Panc1 (cell line): ENCODE measurements around the gene GPATCH8. TPM values are rescaled to one million over a fixed set of nuclear protein-coding genes. Genes with fewer than 3 reads are reported as not detected.

Source experiments
- ATAC-seq: fragments of 200-7000 bp; cut with Tn5 transposase; 2 replicates; pipeline ENCODE4 v1.9.1; 2020; ENCODE audit warnings: mild to moderate bottlenecking, moderate library complexity
- BruUV-seq: library from RNA; stranded (reverse); fragments of 400-500 nt; replicated peaks from 2 replicates; lab custom pipeline; 2021; lab: Mats Ljungman, UMichigan
- CTCF ChIA-PET: fragments of 300-600 bp; sonication (Branson Sonifier 250); formaldehyde crosslinking; loops from one replicate; lab custom pipeline; 2022; ENCODE audit warnings: antibody characterized with exemption; lab: Charles Lee
- POLR2A ChIA-PET: fragments of 300-600 bp; sonication (Branson Sonifier 250); formaldehyde crosslinking; loops from one replicate; lab custom pipeline; 2022; ENCODE audit warnings: antibody characterized with exemption; lab: Charles Lee
- DNase-seq: peaks from one replicate; pipeline ENCODE4 v3.0.0-alpha.2; 2010; ENCODE audit warnings: low read depth, low spot score
- H3K27ac ChIP-seq: 2 replicates; pipeline ENCODE4 v1.5.1; 2011; ENCODE audit warnings: mild to moderate bottlenecking, low read length, inconsistent platforms
- H3K27me3 ChIP-seq: fragments of 200-500 bp; sonication (Bioruptor generic); 2 replicates; pipeline ENCODE4 v1.6.0; 2014; ENCODE audit warnings: low read length, inconsistent platforms; ENCODE audit not compliant: control insufficient read depth, insufficient read depth
- H3K36me3 ChIP-seq: fragments of 200-500 bp; sonication (Bioruptor generic); 2 replicates; pipeline ENCODE4 v1.5.1; 2014; ENCODE audit warnings: inconsistent platforms, mild to moderate bottlenecking, low read length, moderate library complexity; ENCODE audit not compliant: control insufficient read depth, insufficient read depth
- H3K4me1 ChIP-seq: 2 replicates; pipeline ENCODE4 v1.5.1; 2011; ENCODE audit warnings: inconsistent platforms, mild to moderate bottlenecking, low read length, moderate library complexity; ENCODE audit not compliant: control insufficient read depth, insufficient read depth
- H3K4me3 ChIP-seq, 2 experiments: 2 replicates each; pipeline ENCODE4 v1.5.1; 2011 to 2012; ENCODE audit warnings: low read depth in 2 of 2, low read length in 2 of 2, mild to moderate bottlenecking in 2 of 2, inconsistent platforms in 1 of 2, moderate library complexity in 1 of 2
- H3K9me3 ChIP-seq: fragments of 200-500 bp; sonication (Bioruptor generic); 2 replicates; pipeline ENCODE4 v1.5.1; 2014; ENCODE audit warnings: low read depth, mild to moderate bottlenecking, inconsistent platforms, low read length, moderate library complexity; ENCODE audit not compliant: control insufficient read depth, insufficient read depth
- CTCF ChIP-seq: fragments of 450-650 bp; IDR thresholded peaks from 2 replicates; pipeline ENCODE4 v1.5.1; 2017; ENCODE audit warnings: mild to moderate bottlenecking
- POLR2AphosphoS5 ChIP-seq: IDR thresholded peaks from 2 replicates; pipeline ENCODE4 v1.6.1; 2012; ENCODE audit warnings: mild to moderate bottlenecking, low read depth, low read length, moderate library complexity
- REST ChIP-seq, 2 experiments: IDR thresholded peaks; 2 replicates each; pipeline ENCODE4 v1.6.1; 2011 to 2012; ENCODE audit warnings: low read depth in 2 of 2, control low read depth in 1 of 2, low read length in 1 of 2, mild to moderate bottlenecking in 1 of 2, moderate library complexity in 1 of 2; ENCODE audit not compliant: insufficient read depth in 1 of 2
- SIN3A ChIP-seq: IDR thresholded peaks from 2 replicates; pipeline ENCODE4 v1.6.1; 2012; ENCODE audit warnings: low read depth, mild to moderate bottlenecking, low read length, moderate library complexity, borderline replicate concordance; ENCODE audit not compliant: insufficient read depth
- TCF7L2 ChIP-seq: IDR thresholded peaks from 2 replicates; pipeline ENCODE4 v1.6.1; 2011; ENCODE audit warnings: mild to moderate bottlenecking, low read depth, low read length, inconsistent platforms
- in situ Hi-C: cut with HindIII; loops from 2 replicates; pipeline ENCODE4 v1.10.0; 2016; ENCODE audit warnings: low sequenced_read_pairs, low pct_unique_long_range_greater_than_20kb
- intact Hi-C: fragments of 100-400 bp; cut with micrococcal nuclease; formaldehyde crosslinking; loops from one replicate; pipeline ENCODE4 v1.10.0; 2022; ENCODE audit not compliant: unreplicated experiment
- total RNA-seq: library from RNA; stranded (reverse); gene quantifications from one replicate; pipeline ENCODE4 v1.2.1, GENCODE V29; 2021; ENCODE audit not compliant: unreplicated experiment

GPATCH8 gene
- total RNA-seq, 1 experiment from 2014 or later: 30.8 TPM

GRCh38 chr17:44493339-44493738 lies 9.9 kb downstream of the GPATCH8 start:
- CTCF ChIA-PET: no interaction called here
- no peaks in the 10 kb centered on the region for H3K4me1 ChIP-seq
- TF ChIP-seq POLR2AphosphoS5: no peak
- TF ChIP-seq SIN3A: no peak
- TF ChIP-seq REST (IDR thresholded peaks at IDR 0.05; ENCODE audit: insufficient read depth in 1 of 2, low read depth in 2 of 2, low read length in 1 of 2): no peak
- no peak for TF ChIP-seq TCF7L2
- TF ChIP-seq CTCF: no peak
- no peak overlapping the region for H3K4me3 ChIP-seq
- no peaks in the 10 kb centered on the region for H3K36me3 ChIP-seq
- POLR2A ChIA-PET: no interaction called here
- no TSS peak for BruUV-seq
- in situ Hi-C loops (no loop called here), intact Hi-C loops (no loop called here)
- ATAC-seq: no peak
- no peaks in the 10 kb centered on the region for H3K9me3 ChIP-seq
- H3K27ac ChIP-seq: no peak overlapping the region
- DNase-seq: no peak
- no peaks in the 10 kb centered on the region for H3K27me3 ChIP-seq

GRCh38 chr17:44492706-44493272 lies 10.4 kb downstream of the GPATCH8 start:
- DNase-seq: no peak
- TF ChIP-seq TCF7L2 (no peak), REST (IDR thresholded peaks at IDR 0.05; ENCODE audit: insufficient read depth in 1 of 2, low read depth in 2 of 2, low read length in 1 of 2) (no peak), POLR2AphosphoS5 (no peak), SIN3A (no peak), CTCF (no peak)
- ChIA-PET CTCF (interaction anchor here (0.6 kb wide), 1 partner anchor 107 kb away, joined by 4 read pairs; no protein-coding TSS in a partner anchor), POLR2A (no interaction called here)
- Histone ChIP-seq H3K9me3 (no peaks in the 10 kb centered on the region), H3K4me1 (no peaks in the 10 kb centered on the region), H3K27me3 (no peaks in the 10 kb centered on the region), H3K27ac (no peak overlapping the region), H3K36me3 (no peaks in the 10 kb centered on the region), H3K4me3 (no peak overlapping the region)
- in situ Hi-C loops (no loop called here), intact Hi-C loops (no loop called here)
- BruUV-seq: no TSS peak
- ATAC-seq: no peak
